GM12875 (cell line): ENCODE data around the gene GNA12.

Experiments used
- H3K4me3 ChIP-seq: one replicate; pipeline ENCODE4 v1.5.1; 2011; ENCODE audit warnings: low read depth, low read length, control low read depth
- CTCF ChIP-seq: IDR thresholded peaks from 2 replicates; pipeline ENCODE4 v1.5.1; 2011; ENCODE audit warnings: low read depth, mild to moderate bottlenecking, control low read depth, inconsistent platforms, low read length, moderate library complexity, borderline replicate concordance; ENCODE audit not compliant: insufficient read depth

The GNA12 gene

GRCh38 chr7:2799253-2799652, 44.9 kb downstream of the GNA12 start:
- no peak overlapping the region for H3K4me3 ChIP-seq
- TF ChIP-seq CTCF: no peak

- TF ChIP-seq CTCF: no peak
- H3K4me3 ChIP-seq: no peak overlapping the region
These were observed 45.4 kb downstream of the GNA12 start for GRCh38 chr7:2798669-2799068.

- no peak for TF ChIP-seq CTCF
- no peak overlapping the region for H3K4me3 ChIP-seq
These were observed 47.5 kb downstream of the GNA12 start for GRCh38 chr7:2796358-2797352.

- H3K4me3 ChIP-seq: no peak overlapping the region
- TF ChIP-seq CTCF: no peak
These were observed 48.2 kb downstream of the GNA12 start for GRCh38 chr7:2795906-2796305.

- no peak for TF ChIP-seq CTCF
- no peak overlapping the region for H3K4me3 ChIP-seq
These were observed 49.1 kb downstream of the GNA12 start for GRCh38 chr7:2794836-2795636.

GRCh38 chr7:2792856-2793487, 51.1 kb downstream of the GNA12 start:
- H3K4me3 ChIP-seq: no peak overlapping the region
- TF ChIP-seq CTCF: no peak
